GM18951 (cell line): ENCODE results near the gene ATP11A.

ENCODE experiments used
- POLR2A ChIP-seq: IDR thresholded peaks from 4 replicates; pipeline ENCODE4 v1.6.1; 2011; ENCODE audit warnings: mild to moderate bottlenecking; ENCODE audit not compliant: insufficient read length, insufficient read depth; ENCODE audit errors: extremely low read depth
- in situ Hi-C: fragments of 300-500 bp; cut with MboI; formaldehyde crosslinking; loops from one replicate; pipeline ENCODE4 v1.12.0; 2022; ENCODE audit warnings: low sequenced_read_pairs, mixed read lengths, inconsistent platforms; ENCODE audit not compliant: unreplicated experiment

Gene ATP11A

GRCh38 chr13:112859128-112859816 lies 169.4 kb downstream of the ATP11A start:
- in situ Hi-C loops = loop anchor here (25.0 kb wide), 1 partner anchor 222 kb away; no protein-coding TSS in a partner anchor
- TF ChIP-seq POLR2A = no peak

- in situ Hi-C loops = loop anchor here (25.0 kb wide), 1 partner anchor 223 kb away; no protein-coding TSS in a partner anchor
- no peak for TF ChIP-seq POLR2A
Observed at GRCh38 chr13:112859817-112860190, 170.0 kb downstream of the ATP11A start.

- TF ChIP-seq POLR2A = no peak
- in situ Hi-C loops = loop anchor here (25.0 kb wide), 1 partner anchor 225 kb away; no protein-coding TSS in a partner anchor
Observed at GRCh38 chr13:112861876-112862615, 172.2 kb downstream of the ATP11A start.

GRCh38 chr13:112863356-112863755 lies 173.5 kb downstream of the ATP11A start:
- in situ Hi-C loops = loop anchor here (25.0 kb wide), 1 partner anchor 226 kb away; no protein-coding TSS in a partner anchor

- in situ Hi-C loops = loop anchor here (25.0 kb wide), 1 partner anchor 228 kb away; no protein-coding TSS in a partner anchor
Observed at GRCh38 chr13:112865478-112865877, 175.6 kb downstream of the ATP11A start.

- no peak for TF ChIP-seq POLR2A
- in situ Hi-C loops = loop anchor here (25.0 kb wide), 1 partner anchor 230 kb away; no protein-coding TSS in a partner anchor
Observed at GRCh38 chr13:112867301-112867711, 177.5 kb downstream of the ATP11A start.

- in situ Hi-C loops = loop anchor here (25.0 kb wide), 1 partner anchor 231 kb away; no protein-coding TSS in a partner anchor
- TF ChIP-seq POLR2A = no peak
Observed at GRCh38 chr13:112868308-112868707, 178.5 kb downstream of the ATP11A start.

GRCh38 chr13:112869202-112870050 lies 179.6 kb downstream of the ATP11A start:
- no peak for TF ChIP-seq POLR2A
- in situ Hi-C loops = loop anchor here (25.0 kb wide), 1 partner anchor 232 kb away; no protein-coding TSS in a partner anchor

GRCh38 chr13:112870051-112870331 lies 180.2 kb downstream of the ATP11A start:
- in situ Hi-C loops = loop anchor here (25.0 kb wide), 1 partner anchor 233 kb away; no protein-coding TSS in a partner anchor
- no peak for TF ChIP-seq POLR2A

GRCh38 chr13:112870737-112871287 lies 181.0 kb downstream of the ATP11A start:
- in situ Hi-C loops = loop anchor here (25.0 kb wide), 1 partner anchor 234 kb away; no protein-coding TSS in a partner anchor
- TF ChIP-seq POLR2A = no peak

GRCh38 chr13:112871742-112872141 lies 181.9 kb downstream of the ATP11A start:
- in situ Hi-C loops = loop anchor here (25.0 kb wide), 1 partner anchor 234 kb away; no protein-coding TSS in a partner anchor
- TF ChIP-seq POLR2A = no peak

- in situ Hi-C loops = loop anchor here (25.0 kb wide), 1 partner anchor 236 kb away; no protein-coding TSS in a partner anchor
Observed at GRCh38 chr13:112872657-112873631, 183.1 kb downstream of the ATP11A start.
